Prostate gland (tissue), 2 donors: ENCODE results near the gene CRIM1. TPM values are rescaled to one million over a fixed set of nuclear protein-coding genes. Genes with fewer than 3 reads are reported as not detected.
A peak's percentile ranks its signal among the peaks of the same experiment; 100 is the strongest.

Experiments
- DNase-seq: peaks from one replicate; pipeline ENCODE4 v3.0.0-alpha.2; 2019; ENCODE audit warnings: low spot score
- H3K27ac ChIP-seq, 2 donors: fragments of 200-600 bp; sonication (generic); 2 replicates each; pipeline ENCODE4 v1.5.1; 2017 to 2019
- H3K27me3 ChIP-seq: fragments of 200-600 bp; sonication (generic); replicated peaks from 2 replicates; pipeline ENCODE4 v1.5.1; 2019; ENCODE audit not compliant: insufficient read depth
- H3K36me3 ChIP-seq, 2 donors: fragments of 200-600 bp; sonication (generic); 1 replicate in 1 of 2; 2 replicates in 1 of 2; pipeline versions ENCODE4 v1.5.1 to v1.8.1; 2017 to 2019
- H3K4me1 ChIP-seq: fragments of 200-600 bp; sonication (generic); replicated peaks from 2 replicates; pipeline ENCODE4 v1.5.1; 2019
- H3K4me3 ChIP-seq, 2 donors: fragments of 200-600 bp; sonication (generic); 2 replicates each; pipeline ENCODE4 v1.5.1; 2017 to 2019
- H3K9me3 ChIP-seq: fragments of 200-600 bp; sonication (generic); 2 replicates; pipeline ENCODE4 v1.5.1; 2017
- CTCF ChIP-seq, 4 experiments: fragments of 200-600 bp in 2 of 4; fragments of 450-650 bp in 2 of 4; sonication (generic) in 2 of 4; IDR thresholded peaks; 1 replicate in 3 of 4; 2 replicates in 1 of 4; pipeline ENCODE4 v1.5.1; 2016 to 2019; ENCODE audit warnings: antibody characterized with exemption in 4 of 4, mild to moderate bottlenecking in 2 of 4, moderate library complexity in 2 of 4
- POLR2A ChIP-seq: fragments of 450-650 bp; IDR thresholded peaks from one replicate; pipeline ENCODE4 v1.6.1; 2016; ENCODE audit warnings: antibody characterized with exemption, mild to moderate bottlenecking
- POLR2AphosphoS5 ChIP-seq: sonication (generic); formaldehyde crosslinking; IDR thresholded peaks from one replicate; pipeline ENCODE4 v1.6.1; 2017; ENCODE audit warnings: antibody characterized with exemption
- WGBS: methylation state at CpG from one replicate; pipeline ENCODE4 v1.1.5; 2018; 5-methylcytosine and 5-hydroxymethylcytosine counted together
- intact Hi-C: fragments of 100-400 bp; cut with DNase I; formaldehyde crosslinking; loops from one replicate; pipeline ENCODE4 v1.14.2; 2022
- total RNA-seq, 2 donors: library from RNA; depleted of rRNA; stranded (reverse); fragments of >200 nt; gene quantifications; one replicate each; pipeline ENCODE4 v1.1.0, GENCODE V29; 2016

Gene CRIM1
- total RNA-seq, 2 donors from 2014 or later, result 55.2 to 101 TPM

GRCh38 chr2:36369716-36370115, 14.1 kb downstream of the CRIM1 start:
- no peaks in the 10 kb centered on the region for H3K27me3 ChIP-seq
- intact Hi-C loops, result no loop called here
- H3K27ac ChIP-seq, result no peak overlapping the region

GRCh38 chr2:36370281-36370680, 14.7 kb downstream of the CRIM1 start:
- no peaks in the 10 kb centered on the region for H3K36me3 ChIP-seq
- intact Hi-C loops, result no loop called here
- H3K27me3 ChIP-seq, result no peaks in the 10 kb centered on the region
- H3K4me3 ChIP-seq, result no peak overlapping the region
- H3K9me3 ChIP-seq, result no peaks in the 10 kb centered on the region
- H3K27ac ChIP-seq, result no peak overlapping the region
- no peak for TF ChIP-seq POLR2A
- TF ChIP-seq CTCF (IDR thresholded peaks at IDR 0.05), result no peak
- TF ChIP-seq POLR2AphosphoS5, result no peak
- no peaks in the 10 kb centered on the region for H3K4me1 ChIP-seq
- DNase-seq, result no peak

More at GRCh38 chr2:36369716-36370115, 14.1 kb downstream of the CRIM1 start:
- no peak for DNase-seq
- Histone ChIP-seq H3K9me3 (no peaks in the 10 kb centered on the region), H3K4me1 (no peaks in the 10 kb centered on the region), H3K4me3 (no peak overlapping the region), H3K36me3 (no peaks in the 10 kb centered on the region)
- WGBS, result 48% methylated on average over 4 of the region's 4 CpGs
- TF ChIP-seq POLR2A, result no peak
- TF ChIP-seq CTCF (IDR thresholded peaks at IDR 0.05), result no peak
- no peak for TF ChIP-seq POLR2AphosphoS5

- intact Hi-C loops, result no loop called here
- Histone ChIP-seq H3K27me3 (no peaks in the 10 kb centered on the region), H3K4me3 (no peak overlapping the region), H3K9me3 (no peaks in the 10 kb centered on the region), H3K36me3 (no peaks in the 10 kb centered on the region), H3K27ac (peak overlapping the region in 1 of 2 donors; percentile 12), H3K4me1 (no peaks in the 10 kb centered on the region)
- no peak for DNase-seq
- TF ChIP-seq POLR2AphosphoS5, result no peak
- no peak for TF ChIP-seq CTCF (IDR thresholded peaks at IDR 0.05)
- TF ChIP-seq POLR2A, result no peak
- 37% methylated on average over 9 of the region's 9 CpGs for WGBS
Measured at GRCh38 chr2:36371070-36371874, 15.7 kb downstream of the CRIM1 start.

- 48% methylated on average over 2 of the region's 2 CpGs for WGBS
- H3K27ac ChIP-seq, result no peak overlapping the region
- TF ChIP-seq POLR2AphosphoS5 (no peak), CTCF (IDR thresholded peaks at IDR 0.05) (no peak), POLR2A (no peak)
- intact Hi-C loops, result no loop called here
- DNase-seq, result peak; percentile 35
- no peaks in the 10 kb centered on the region for H3K36me3 ChIP-seq
- H3K27me3 ChIP-seq, result no peaks in the 10 kb centered on the region
- H3K9me3 ChIP-seq, result no peaks in the 10 kb centered on the region
- H3K4me3 ChIP-seq, result no peak overlapping the region
- H3K4me1 ChIP-seq, result no peaks in the 10 kb centered on the region
Measured at GRCh38 chr2:36371928-36372391, 16.4 kb downstream of the CRIM1 start.
